ENCODE measurements around the gene COL25A1.
"Not testable (repeated sequence)": the region's sequence is repeated elsewhere in the genome, so short reads cannot be mapped to it uniquely, and the experiment has no call there.

Gene COL25A1

DNA sequence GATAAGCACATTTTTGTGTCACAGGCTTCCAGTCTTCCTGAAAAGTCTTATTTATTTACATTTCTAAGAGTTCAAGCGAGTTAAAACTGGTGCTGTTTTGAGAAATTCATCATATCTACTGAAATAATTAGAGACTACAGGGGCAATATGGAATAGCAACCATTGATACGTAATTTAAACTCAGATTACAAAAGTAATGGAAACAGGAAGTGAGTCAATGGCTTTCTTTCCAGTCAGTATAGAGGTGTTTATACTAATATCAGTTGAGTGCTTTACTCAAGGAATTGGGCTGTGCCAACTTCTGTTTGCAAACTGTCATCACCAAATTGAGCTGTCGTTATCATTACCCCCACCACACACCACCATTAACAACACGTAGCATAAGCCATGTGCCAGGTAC, 222.7 kb downstream of the COL25A1 start:
- DNase-seq (ENCODE audit: low spot score), result no peak
- TF ChIP-seq, protein P1, sequence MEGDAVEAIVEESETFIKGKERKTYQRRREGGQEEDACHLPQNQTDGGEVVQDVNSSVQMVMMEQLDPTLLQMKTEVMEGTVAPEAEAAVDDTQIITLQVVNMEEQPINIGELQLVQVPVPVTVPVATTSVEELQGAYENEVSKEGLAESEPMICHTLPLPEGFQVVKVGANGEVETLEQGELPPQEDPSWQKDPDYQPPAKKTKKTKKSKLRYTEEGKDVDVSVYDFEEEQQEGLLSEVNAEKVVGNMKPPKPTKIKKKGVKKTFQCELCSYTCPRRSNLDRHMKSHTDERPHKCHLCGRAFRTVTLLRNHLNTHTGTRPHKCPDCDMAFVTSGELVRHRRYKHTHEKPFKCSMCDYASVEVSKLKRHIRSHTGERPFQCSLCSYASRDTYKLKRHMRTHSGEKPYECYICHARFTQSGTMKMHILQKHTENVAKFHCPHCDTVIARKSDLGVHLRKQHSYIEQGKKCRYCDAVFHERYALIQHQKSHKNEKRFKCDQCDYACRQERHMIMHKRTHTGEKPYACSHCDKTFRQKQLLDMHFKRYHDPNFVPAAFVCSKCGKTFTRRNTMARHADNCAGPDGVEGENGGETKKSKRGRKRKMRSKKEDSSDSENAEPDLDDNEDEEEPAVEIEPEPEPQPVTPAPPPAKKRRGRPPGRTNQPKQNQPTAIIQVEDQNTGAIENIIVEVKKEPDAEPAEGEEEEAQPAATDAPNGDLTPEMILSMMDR (IDR thresholded peaks at IDR 0.05; ENCODE audit: borderline replicate concordance, control extremely low read depth, extremely low read depth, insufficient read depth, missing control alignments), result no peak
- in situ Hi-C loops (cut with MboI; ENCODE audit: low sequenced_read_pairs, unreplicated experiment), result no loop called here

GRCh38 chr4:109079201-109079600, 223.3 kb downstream of the COL25A1 start:
- DNase-seq (ENCODE audit: low spot score), result no peak
- in situ Hi-C loops (cut with MboI; ENCODE audit: low sequenced_read_pairs, unreplicated experiment), result no loop called here
- TF ChIP-seq, protein P1 (IDR thresholded peaks at IDR 0.05; ENCODE audit: borderline replicate concordance, control extremely low read depth, extremely low read depth, insufficient read depth, missing control alignments), result no peak

DNA sequence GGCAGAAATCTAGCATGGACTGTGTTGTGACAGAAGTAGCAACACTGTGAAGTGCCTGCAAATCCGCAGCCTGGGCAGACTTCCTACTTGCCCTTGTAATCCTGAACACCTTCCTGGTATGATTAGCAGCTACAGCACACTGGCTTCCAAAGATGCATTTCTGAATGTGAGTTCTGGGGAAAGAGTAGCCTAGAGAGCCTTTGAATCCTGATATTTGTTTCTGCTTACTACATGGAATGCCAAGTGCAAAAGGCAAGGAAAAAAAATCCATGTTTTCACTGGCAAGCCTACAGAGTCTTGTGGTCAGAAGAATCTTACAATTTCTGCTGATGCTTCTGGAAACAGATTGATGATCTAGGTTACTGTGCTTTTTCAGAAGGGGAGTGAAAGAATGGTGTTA, 223.7 kb downstream of the COL25A1 start:
- DNase-seq (ENCODE audit: low spot score), result no peak
- TF ChIP-seq, protein P1 (IDR thresholded peaks at IDR 0.05; ENCODE audit: borderline replicate concordance, control extremely low read depth, extremely low read depth, insufficient read depth, missing control alignments), result no peak
- in situ Hi-C loops (cut with MboI; ENCODE audit: low sequenced_read_pairs, unreplicated experiment), result no loop called here

- TF ChIP-seq, protein P1 (IDR thresholded peaks at IDR 0.05; ENCODE audit: borderline replicate concordance, control extremely low read depth, extremely low read depth, insufficient read depth, missing control alignments), result no peak
- in situ Hi-C loops (cut with MboI; ENCODE audit: low sequenced_read_pairs, unreplicated experiment), result no loop called here
- DNase-seq (ENCODE audit: low spot score), result no peak
These were observed 225.0 kb downstream of the COL25A1 start for GRCh38 chr4:109077505-109077904.

- in situ Hi-C loops (cut with MboI; ENCODE audit: low sequenced_read_pairs, unreplicated experiment); DNase-seq (ENCODE audit: low spot score): not testable (repeated sequence)
These were observed 225.7 kb downstream of the COL25A1 start for GRCh38 chr4:109076709-109077108.

DNA sequence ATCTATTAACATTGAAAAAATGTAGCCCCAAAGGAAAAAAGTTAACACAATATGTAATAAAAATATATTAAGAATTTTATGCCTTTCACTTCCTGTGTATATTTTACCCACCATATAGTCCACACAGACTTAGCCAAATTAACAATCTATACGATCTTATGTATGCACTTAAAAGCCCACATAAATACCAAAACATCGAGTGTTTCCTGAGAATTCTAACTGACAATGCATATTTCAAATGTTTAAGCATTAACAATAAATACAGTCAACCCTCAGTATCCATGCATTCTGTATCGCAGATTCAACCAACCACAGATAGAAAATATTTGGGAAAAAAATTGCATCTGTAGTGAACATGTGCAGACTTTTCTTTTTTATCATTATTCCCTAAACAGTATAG, 226.8 kb downstream of the COL25A1 start:
- TF ChIP-seq, protein P1 (IDR thresholded peaks at IDR 0.05; ENCODE audit: borderline replicate concordance, control extremely low read depth, extremely low read depth, insufficient read depth, missing control alignments), result no peak
- no peak for DNase-seq (ENCODE audit: low spot score)
- in situ Hi-C loops (cut with MboI; ENCODE audit: low sequenced_read_pairs, unreplicated experiment), result no loop called here

GRCh38 chr4:109072595-109072994, 229.9 kb downstream of the COL25A1 start:
- TF ChIP-seq, protein P1 (IDR thresholded peaks at IDR 0.05; ENCODE audit: borderline replicate concordance, control extremely low read depth, extremely low read depth, insufficient read depth, missing control alignments), result no peak
- in situ Hi-C loops (cut with MboI; ENCODE audit: low sequenced_read_pairs, unreplicated experiment), result no loop called here
- DNase-seq (ENCODE audit: low spot score), result no peak

- DNase-seq (ENCODE audit: low spot score); in situ Hi-C loops (cut with MboI; ENCODE audit: low sequenced_read_pairs, unreplicated experiment): not testable (repeated sequence)
These were observed 231.8 kb downstream of the COL25A1 start for GRCh38 chr4:109070677-109071076.

Measured in GM13976 (cell line).